Raji (cell line): ENCODE results near the gene THEMIS.

Experiments
- POLR2A ChIP-seq: IDR thresholded peaks from 2 replicates; pipeline ENCODE4 v1.6.1; 2011; ENCODE audit warnings: low read depth, low read length, control low read depth; ENCODE audit not compliant: insufficient read depth

The THEMIS gene

GRCh38 chr6:127924031-127924430, 23.2 kb upstream of the THEMIS start:
- no peak for TF ChIP-seq POLR2A

GRCh38 chr6:127923135-127923534, 22.3 kb upstream of the THEMIS start:
- TF ChIP-seq POLR2A: no peak

- no peak for TF ChIP-seq POLR2A
These were observed 21.1 kb upstream of the THEMIS start for GRCh38 chr6:127921982-127922381.

- no peak for TF ChIP-seq POLR2A
These were observed 19.9 kb upstream of the THEMIS start for GRCh38 chr6:127920804-127921203.

- no peak for TF ChIP-seq POLR2A
These were observed 17.9 kb upstream of the THEMIS start for GRCh38 chr6:127918506-127919427.

GRCh38 chr6:127917766-127918165, 16.9 kb upstream of the THEMIS start:
- TF ChIP-seq POLR2A: no peak

- TF ChIP-seq POLR2A: no peak
These were observed 13.4 kb upstream of the THEMIS start for GRCh38 chr6:127914240-127914639.

GRCh38 chr6:127912914-127913313, 12.1 kb upstream of the THEMIS start:
- TF ChIP-seq POLR2A: no peak

GRCh38 chr6:127907960-127908640, 7.2 kb upstream of the THEMIS start:
- no peak for TF ChIP-seq POLR2A

GRCh38 chr6:127904160-127904559, 3.3 kb upstream of the THEMIS start:
- no peak for TF ChIP-seq POLR2A

- no peak for TF ChIP-seq POLR2A
These were observed 2.1 kb upstream of the THEMIS start for GRCh38 chr6:127902933-127903332.

- no peak for TF ChIP-seq POLR2A
These were observed 3.4 kb downstream of the THEMIS start for GRCh38 chr6:127897484-127897883.

- TF ChIP-seq POLR2A: no peak
These were observed 6.8 kb downstream of the THEMIS start for GRCh38 chr6:127894051-127894450.

GRCh38 chr6:127893541-127893940, 7.3 kb downstream of the THEMIS start:
- TF ChIP-seq POLR2A: no peak

- TF ChIP-seq POLR2A: no peak
These were observed 9.0 kb downstream of the THEMIS start for GRCh38 chr6:127891731-127892326.

- no peak for TF ChIP-seq POLR2A
These were observed 14.3 kb downstream of the THEMIS start for GRCh38 chr6:127886603-127887002.
